Raji (cell line): ENCODE results near the gene SUGCT.

Experiments used
- POLR2A ChIP-seq: IDR thresholded peaks from 2 replicates; pipeline ENCODE4 v1.6.1; 2011; ENCODE audit warnings: low read depth, low read length, control low read depth; ENCODE audit not compliant: insufficient read depth

SUGCT gene

DNA sequence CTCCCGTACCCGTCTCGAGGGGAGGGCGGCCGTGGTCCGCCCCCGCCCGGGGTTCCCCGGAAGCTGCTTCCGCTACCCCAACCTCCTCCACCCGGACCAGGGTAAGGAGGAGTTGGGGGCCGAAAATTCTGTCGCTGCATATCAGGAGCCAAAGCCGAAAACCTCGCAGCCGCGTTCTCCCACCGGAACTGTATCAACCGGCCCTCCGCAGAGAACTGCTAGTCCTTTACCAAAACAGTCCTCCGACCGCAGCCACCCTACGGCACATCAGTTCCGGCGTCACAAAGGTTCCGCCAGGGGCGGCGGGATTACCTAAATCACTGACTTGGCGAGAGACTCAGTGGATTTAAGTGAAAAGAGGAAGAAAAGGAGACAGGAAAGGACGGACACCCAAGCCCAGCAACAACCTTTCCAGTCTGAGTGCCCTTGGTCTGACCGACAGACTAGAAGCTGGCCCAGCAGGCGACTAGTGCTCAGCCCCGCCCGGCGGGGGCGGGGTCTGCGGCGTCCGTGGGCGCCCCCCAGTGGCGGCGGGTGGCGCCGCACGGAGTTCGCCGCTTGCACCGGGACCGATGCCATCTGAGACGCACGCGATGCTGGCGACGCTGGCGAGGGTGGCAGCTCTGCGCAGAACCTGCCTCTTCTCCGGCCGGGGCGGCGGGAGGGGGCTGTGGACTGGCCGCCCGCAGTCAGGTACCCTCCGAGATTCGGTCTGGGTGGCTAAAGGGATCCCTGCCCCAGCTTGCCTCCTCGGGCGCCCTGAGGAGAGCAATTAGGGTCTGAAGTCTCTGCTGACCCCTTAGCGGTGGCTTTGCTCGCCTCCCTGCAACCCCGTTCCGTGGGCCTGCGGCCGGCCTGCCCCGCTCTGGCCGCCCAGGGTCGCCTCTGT is at the start of gene SUGCT, which contains the start of gene MPLKIP:
TSS of gene SUGCT (plus strand) at position 578 of the 889 bp plus-strand sequence.
TSS of gene MPLKIP (minus strand) at position 195 of the 889 bp plus-strand sequence. CDS start at position 140, 55 bp downstream.
- TF ChIP-seq POLR2A, result peak; percentile 76

DNA sequence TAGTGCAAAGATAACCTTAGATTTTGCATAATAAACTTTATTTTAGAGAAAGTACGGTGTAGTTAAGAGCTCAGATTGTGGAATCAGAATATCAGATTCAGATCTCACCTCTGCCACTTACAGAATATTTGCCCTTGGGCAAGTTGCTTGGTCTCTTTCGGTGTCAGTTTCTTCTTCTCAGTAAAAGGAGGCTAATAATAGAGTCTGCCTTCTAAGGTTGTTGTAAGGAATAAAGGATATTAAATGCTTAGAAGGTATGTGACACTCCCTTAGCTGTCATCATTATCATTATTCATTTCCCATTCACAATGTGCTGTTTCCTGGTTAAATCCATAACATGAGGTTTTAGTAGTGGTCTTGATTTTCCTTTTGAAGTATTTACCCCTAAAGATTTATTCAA is 42.6 kb upstream of the SUGCT start:
- TF ChIP-seq POLR2A, result no peak

- TF ChIP-seq POLR2A, result no peak
Observed at GRCh38 chr7:40093631-40094350, 41.0 kb upstream of the SUGCT start.

GRCh38 chr7:40095230-40095629 is 39.6 kb upstream of the SUGCT start:
- no peak for TF ChIP-seq POLR2A

DNA sequence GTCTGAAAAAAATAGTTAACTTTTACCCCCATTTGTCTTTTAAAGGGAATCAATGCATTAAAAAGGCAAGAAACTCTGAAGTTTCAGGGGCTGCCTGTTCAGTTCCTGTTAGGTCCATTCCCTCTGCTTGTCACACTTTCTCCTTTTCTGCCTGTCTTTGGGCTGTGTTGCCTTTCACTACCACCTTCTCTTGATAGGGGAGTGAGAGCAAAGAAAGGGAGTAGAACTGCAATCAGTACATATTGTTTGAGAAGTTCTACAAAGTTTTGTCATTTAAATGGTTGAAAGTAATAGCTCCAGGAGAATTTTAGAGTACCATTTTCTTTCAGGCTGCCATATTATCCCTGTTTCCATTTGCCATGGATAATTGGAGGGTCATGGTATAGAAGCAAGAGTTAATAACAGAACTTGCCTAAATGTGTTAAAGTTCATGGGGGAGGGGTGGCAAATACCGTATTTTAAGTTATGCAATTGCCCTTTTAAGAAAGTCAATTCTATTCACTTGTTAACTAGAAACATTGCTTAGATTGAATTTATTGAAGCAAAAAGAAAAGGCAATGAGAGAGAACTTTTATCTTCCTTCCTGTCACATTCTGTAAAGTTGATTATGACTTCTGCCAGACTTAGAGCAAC is 39.0 kb upstream of the SUGCT start:
- TF ChIP-seq POLR2A, result no peak

DNA sequence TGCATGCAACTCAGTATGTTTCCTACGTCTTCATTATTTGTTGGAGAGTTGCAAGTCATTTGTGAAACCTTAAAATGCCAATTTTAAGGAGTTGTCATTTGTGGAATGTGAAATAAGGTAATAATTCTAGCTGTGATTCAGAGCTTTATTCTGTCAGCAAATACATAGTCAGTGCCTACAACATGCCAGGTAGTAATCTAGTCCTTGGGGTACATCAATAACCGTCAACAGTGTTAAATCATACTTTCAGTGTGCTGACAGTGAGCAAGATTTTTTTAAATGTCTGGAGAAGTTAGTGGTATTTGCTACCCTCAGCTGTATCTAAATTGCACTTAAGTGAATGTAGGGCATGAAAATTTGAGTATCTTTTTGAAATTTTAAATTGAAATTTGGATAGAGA is 37.1 kb upstream of the SUGCT start:
- no peak for TF ChIP-seq POLR2A

GRCh38 chr7:40098810-40099209 is 36.0 kb upstream of the SUGCT start:
- no peak for TF ChIP-seq POLR2A

GRCh38 chr7:40099837-40100236 is 35.0 kb upstream of the SUGCT start:
- TF ChIP-seq POLR2A, result no peak

- TF ChIP-seq POLR2A, result no peak
Observed at GRCh38 chr7:40101201-40101600, 33.6 kb upstream of the SUGCT start.

DNA sequence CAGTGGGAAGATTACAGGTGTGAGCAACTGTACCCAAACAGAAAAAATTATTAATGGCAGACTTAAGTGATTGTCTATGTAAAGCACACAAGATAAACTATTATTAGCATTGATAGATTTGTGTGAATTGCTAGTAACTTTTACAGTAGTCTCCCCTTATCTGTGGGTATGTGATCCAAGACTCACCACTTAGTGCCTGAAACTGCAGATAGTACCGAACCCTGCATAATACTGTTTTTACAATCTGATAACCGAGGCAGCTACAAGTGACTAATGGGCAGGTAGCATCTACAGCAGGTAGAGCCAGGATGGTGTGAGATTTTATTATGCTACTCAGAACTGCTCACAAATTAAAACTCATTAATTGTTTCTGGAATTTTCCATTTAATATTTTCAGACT is 31.9 kb upstream of the SUGCT start:
- no peak for TF ChIP-seq POLR2A

DNA sequence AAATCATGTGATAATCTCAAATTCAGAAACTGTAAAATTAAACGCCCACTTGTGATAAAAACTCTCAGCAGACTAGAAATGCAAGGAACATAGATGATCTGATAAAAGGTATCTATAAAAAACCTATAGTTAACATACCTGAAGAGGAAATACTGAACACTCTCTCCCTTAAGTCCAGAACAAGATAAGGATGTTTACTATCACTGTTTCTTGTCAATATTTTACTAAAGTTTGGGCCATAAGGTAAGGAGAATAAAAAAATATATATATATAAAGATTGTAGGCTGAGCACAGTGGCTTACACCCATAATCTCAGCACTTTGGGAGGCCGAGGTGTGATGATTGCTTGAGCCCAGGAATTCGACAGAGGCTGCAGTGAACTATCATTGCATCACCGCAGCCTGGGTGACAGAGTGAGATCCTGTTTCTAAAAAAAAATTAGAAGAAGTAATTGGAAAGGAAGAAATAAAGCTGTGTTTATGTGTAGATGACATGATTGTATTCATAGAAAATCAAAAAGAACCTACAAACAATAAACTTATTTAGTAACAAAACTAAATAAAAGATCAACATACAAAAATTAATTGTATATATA is 28.8 kb upstream of the SUGCT start:
- no peak for TF ChIP-seq POLR2A

DNA sequence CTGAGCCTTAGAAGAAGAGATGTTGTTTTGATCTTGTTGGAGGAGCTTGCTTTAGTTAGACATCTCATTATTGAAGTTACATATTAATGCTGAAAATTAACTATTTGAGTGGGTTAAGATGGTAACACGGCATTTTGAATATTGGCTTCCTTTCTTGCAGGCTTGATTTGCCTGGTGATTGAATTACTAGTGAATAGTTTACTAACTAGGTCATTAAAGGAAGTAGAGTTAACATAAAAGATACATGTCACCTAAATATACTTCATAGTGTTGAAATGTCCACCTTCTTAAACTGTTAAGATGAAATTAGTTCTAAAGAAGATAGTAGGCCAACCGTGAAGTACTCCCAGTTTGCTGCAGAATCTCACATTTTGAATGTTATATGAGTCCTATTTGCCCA is 18.9 kb upstream of the SUGCT start:
- TF ChIP-seq POLR2A, result no peak

- TF ChIP-seq POLR2A, result no peak
Observed at GRCh38 chr7:40120020-40120419, 14.8 kb upstream of the SUGCT start.

- no peak for TF ChIP-seq POLR2A
Observed at GRCh38 chr7:40122940-40123254, 11.9 kb upstream of the SUGCT start.
